ENCODE results near the gene BICRA.
"Not testable (repeated sequence)": the region's sequence is repeated elsewhere in the genome, so short reads cannot be mapped to it uniquely, and the experiment has no call there.

BICRA gene

DNA sequence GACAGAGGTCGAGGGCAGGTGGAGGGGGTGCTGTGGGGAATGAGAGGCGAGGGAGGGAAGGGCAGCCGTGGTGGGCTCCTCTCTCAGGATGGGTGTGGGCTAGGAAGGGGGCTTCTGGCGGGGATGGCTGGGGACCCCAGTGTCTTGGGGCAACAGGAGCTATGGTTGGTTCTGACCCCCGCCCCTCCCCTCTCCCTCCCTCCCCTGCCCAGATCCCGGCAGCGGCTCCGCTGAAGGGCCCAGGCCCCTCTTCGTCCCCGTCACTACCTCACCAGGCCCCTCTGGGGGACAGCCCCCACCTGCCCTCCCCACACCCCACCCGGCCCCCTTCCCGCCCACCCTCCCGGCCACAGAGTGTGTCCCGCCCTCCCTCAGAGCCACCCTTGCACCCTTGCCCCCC lies 85.0 kb downstream of the BICRA start:
- DNase-seq (ENCODE audit: low spot score): no peak

DNA sequence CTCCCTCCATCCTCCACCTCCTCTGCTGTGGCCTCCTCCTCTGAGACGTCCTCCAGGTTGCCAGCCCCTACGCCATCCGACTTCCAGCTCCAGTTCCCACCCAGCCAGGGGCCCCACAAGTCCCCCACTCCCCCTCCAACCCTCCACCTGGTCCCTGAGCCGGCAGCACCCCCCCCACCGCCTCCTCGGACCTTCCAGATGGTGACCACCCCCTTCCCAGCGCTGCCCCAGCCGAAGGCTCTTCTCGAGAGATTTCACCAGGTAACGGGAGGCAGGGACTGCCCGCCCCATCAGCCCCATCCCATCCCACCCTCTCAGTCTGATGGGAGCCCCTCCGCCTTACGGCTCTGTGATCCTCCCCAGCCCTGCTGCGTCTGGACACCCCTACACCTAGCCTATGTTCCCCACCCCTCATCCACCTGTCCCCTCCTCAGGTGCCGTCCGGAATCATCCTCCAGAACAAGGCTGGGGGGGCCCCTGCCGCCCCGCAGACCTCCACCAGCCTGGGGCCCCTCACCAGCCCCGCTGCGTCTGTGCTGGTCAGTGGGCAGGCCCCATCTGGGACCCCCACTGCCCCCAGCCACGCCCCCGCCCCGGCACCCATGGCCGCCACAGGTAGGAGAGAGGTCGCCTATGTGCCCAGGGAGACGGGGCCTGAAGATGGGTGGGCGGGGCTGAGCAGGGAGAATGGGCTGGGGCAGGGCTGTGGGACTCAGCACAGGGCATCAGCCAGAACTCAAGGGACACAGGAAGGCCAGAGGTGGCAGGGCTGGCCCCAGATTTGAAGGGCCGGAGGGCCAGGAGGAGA lies 85.7 kb downstream of the BICRA start:
- DNase-seq (ENCODE audit: low spot score): no peak

DNA sequence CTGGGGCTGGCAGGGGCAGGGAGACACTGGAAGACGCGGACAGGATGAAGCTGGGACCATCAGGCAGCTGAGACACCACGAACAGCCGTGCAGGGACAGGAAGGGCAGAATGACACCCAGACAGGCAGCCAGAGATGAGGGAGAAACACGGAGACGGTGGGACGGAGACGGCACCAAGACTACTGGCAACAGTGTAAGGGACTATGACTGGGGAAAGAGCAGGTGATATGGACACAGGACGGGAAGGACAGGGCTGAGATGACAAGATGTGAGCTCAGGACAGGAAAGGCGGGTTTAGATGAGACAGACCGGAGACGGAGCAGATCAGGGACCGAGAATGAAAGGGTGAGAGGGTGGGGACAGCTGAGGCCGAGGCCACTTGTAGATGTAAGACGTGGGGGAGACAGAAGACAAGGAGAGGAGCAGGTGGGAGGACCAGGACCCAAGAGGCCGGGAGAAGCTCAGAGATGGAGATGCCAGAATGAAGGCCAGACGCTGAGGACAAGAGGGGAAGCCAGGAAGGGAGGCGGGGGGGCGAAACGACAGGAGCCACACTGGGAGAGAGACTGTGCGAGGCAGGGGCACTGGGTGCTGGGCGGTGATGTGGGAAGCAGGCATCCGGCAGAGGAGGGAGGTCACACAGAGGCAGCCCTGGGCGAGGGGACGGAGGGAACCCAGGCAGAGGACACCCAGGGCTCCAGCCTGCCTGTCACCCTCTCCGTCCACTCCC lies 86.8 kb downstream of the BICRA start:
- DNase-seq (ENCODE audit: low spot score): no peak

DNA sequence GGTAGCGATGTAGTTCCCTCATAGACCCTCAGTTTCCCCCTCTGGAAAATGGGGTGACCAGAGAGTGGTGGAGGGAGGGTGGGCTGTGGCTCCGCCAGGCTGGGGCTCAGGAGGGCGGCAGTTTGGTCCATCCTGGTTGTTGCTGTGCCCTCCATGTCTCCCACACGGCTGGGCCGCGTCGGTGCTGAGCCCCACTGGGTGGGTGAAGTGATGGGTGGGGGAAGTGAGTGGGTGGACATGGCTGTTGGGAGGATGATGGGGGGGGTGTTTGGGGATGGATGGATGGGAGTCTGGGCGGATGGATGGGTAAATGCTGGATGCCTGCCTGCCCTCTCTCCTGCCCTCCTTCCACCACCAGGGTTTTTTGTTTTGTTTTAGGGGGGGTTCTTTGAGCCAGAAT lies 87.7 kb downstream of the BICRA start:
- DNase-seq (ENCODE audit: low spot score): no peak

DNA sequence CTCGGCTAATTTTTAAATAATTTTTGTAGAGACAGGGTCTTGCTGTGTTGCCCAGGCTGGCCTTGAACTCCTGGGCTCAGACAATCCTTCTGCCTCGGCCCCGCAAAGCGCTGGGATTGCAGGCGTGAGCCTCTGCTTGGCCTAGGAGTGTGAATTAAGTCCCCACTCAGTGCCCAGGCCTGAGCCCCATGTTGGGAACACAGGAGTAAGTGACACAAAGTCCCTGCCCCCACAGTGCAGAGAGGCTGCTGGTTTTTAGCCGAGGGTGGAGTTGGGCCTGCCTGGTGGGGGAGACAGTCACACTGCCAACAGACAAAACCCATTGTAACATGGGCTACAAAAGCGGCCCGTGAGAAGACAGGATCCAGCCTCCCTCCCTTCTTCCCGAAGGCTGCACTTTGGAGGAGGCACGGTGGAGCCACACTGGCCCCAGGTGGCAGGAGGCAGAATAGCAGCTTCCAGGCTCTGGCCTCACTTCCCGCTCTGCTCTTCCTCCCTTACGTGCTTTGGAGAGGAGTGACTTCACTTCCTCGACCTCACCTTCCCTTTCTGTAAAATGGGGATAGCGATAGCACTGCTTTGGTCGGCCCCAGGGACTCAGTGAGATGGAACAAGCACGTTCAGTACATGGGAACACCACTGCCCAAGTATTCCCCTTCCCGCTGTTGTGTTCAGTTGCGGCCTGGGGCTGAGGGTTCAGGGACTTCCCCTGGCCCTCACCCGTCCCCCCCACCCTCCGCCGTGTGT lies 89.1 kb downstream of the BICRA start:
- peak; percentile 66 for DNase-seq (ENCODE audit: low spot score)

DNA sequence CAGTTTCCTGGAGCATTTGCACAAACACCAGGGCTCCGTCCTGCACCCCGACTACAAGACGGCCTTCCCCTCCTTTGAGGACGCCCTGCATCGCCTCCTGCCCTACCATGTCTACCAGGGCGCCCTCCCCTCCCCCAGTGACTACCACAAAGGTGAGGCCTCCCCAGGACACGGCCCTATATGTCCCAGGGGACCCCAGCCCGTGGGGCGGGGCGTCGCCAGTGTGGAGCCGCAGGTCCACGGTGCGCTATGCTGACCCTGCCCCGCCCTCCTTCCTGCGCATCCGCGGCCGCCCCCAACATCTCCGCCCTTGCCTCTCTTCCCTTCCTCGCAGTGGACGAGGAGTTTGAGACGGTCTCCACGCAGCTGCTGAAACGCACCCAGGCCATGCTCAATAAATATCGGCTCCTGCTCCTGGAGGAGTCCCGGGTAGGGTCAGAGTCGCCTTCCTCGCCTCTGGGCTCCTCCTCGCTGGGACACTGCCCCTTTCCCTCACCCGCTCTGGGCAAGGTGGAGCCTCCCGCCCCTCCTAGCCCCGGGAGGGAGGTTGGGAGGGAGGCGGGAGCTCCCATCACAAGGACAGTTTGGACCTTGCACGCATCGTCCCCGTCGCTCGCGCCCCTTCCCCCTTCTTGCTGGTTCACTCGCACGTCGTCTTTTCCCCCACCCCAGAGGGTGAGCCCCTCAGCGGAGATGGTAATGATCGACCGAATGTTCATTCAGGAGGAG lies 89.9 kb downstream of the BICRA start:
- DNase-seq (ENCODE audit: low spot score): no peak

DNA sequence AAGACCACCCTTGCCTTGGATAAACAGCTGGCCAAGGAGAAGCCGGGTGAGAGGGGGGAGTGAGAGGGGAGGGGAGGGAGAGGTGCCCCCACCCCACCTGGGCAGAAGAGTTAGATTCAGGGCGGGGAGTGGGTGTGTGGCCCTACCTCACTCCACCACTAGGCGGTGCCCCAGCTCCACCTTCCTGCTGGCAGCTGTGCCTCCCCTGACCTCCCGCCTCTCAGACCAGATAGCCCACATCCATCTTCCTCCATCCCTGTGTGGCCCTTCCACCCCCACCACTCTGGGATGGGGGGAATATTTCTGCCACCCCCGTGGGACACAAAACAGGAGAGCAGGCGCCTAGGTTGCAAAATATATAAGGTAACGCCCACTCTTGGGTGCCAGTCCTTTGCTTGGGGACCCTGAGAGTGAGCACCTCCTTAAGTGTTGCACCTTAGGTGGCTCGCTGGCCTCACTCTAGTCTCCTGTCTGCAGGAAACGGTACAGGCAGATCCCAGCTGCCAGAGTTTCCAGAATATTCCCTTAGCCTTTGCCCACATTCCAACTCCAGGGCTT lies 90.5 kb downstream of the BICRA start:
- peak; percentile 50 for DNase-seq (ENCODE audit: low spot score)

DNA sequence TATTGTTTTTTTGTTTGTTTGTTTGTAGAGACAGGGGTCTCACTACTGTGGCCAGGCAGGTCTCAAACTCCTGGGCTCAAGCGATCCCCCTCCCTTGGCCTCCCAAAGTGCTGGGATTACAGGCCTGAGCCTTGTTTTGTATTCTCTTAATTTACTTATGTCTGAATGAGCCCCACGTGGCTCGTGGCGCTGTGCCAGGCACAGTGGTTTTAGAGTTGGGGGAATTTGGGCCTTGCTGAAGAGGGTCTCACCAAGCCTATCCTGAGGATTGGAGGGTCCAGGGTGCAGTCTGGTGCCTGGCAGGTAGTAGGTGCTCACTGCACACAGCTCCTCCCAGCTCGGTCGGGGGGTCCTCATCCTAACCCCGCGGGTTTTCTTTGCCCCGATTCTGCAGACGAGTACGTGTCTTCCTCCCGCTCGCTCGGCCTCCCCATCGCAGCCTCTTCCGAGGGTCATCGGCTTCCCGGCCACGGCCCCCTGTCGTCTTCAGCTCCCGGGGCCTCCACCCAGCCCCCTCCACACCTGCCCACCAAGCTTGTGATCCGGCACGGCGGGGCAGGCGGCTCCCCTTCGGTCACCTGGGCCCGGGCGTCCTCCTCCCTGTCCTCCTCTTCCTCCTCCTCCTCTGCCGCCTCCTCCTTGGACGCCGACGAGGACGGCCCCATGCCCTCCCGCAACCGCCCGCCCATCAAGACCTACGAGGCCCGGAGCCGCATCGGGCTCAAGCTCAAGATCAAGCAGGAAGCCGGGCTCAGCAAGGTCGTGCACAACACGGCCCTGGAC lies 92.2 kb downstream of the BICRA start:
- DNase-seq (ENCODE audit: low spot score): no peak

DNA sequence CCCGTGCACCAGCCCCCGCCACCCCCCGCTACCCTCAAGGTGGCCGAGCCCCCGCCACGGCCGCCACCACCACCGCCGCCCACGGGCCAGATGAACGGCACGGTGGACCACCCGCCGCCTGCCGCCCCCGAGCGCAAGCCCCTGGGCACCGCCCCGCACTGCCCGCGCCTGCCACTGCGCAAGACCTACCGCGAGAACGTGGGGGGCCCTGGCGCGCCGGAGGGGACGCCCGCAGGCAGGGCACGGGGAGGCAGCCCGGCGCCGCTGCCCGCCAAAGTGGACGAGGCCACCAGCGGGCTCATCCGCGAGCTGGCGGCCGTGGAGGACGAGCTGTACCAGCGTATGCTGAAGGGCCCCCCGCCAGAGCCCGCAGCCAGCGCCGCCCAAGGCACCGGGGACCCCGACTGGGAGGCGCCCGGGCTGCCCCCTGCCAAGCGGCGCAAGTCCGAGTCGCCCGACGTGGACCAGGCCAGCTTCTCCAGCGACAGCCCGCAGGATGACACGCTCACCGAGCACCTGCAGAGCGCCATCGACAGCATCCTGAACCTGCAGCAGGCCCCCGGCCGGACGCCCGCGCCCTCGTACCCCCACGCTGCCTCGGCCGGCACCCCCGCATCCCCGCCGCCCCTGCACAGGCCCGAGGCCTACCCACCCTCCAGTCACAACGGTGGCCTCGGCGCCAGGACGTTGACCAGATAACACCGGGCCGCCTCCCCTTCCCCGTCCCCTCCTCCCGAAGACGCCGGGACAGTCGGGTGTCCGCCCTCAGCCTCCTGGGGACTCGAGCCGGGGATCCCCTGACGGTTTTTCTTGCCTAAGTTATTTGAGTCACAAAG lies 93.0 kb downstream of the BICRA start:
- DNase-seq (ENCODE audit: low spot score): no peak

DNA sequence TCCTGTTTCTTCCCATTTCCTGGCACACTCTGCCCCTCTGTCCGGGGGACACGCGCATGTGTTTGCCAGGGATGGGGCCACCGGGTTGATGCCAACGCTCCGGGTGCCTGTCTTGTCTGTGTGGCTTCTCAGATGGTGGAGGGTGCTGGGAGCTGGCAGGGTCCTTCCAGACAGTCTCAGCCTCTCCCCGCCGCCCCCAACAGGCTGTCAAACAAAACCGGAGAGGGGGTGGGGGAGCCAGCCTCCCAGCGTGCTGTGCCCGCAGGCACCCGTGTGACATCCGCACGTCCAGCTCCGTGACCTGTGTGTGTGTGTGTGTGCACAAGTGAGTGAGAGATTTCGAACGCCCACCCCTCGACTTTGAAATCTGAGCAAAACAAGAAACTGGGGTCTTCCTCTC lies 93.7 kb downstream of the BICRA start:
- DNase-seq (ENCODE audit: low spot score): no peak

DNA sequence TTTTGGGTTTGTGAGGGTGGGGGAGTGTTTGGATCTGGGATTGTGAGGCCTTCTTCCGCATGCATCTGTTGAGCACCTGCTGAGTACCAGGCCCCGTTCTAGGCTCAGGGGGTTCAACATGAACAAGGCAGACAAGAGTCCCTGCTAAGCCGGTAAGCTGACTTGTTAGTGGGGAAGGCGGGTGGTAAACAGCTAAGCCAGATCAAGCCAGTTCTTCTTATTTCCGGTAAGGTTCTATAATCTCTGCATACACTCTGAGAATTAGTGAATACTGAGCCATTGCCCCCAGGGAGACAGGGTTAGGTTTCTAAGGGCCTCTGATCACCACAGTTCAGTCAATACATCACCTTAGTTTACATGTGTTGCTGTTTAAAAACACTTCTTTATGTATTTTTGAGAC lies 94.4 kb downstream of the BICRA start:
- no peak for DNase-seq (ENCODE audit: low spot score)

DNA sequence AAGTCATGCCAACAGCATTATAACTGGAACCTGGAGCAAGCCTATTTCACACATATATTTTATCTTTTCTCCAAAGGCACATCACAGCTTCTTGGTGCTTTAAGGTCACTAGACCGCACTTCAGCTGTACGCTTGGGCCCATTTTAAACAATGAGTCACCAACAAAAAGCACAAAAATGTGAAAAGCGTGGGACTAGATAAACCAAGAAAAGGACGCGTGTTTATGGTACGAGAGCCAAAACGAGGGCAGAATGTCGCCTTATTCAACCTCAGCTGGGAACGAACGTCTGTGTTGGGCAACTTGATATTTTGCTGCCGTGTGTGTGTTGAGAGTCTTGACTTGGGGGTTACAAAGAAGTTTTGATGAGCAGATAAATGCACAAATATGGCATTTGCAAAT lies 95.1 kb downstream of the BICRA start:
- no peak for DNase-seq (ENCODE audit: low spot score)

DNA sequence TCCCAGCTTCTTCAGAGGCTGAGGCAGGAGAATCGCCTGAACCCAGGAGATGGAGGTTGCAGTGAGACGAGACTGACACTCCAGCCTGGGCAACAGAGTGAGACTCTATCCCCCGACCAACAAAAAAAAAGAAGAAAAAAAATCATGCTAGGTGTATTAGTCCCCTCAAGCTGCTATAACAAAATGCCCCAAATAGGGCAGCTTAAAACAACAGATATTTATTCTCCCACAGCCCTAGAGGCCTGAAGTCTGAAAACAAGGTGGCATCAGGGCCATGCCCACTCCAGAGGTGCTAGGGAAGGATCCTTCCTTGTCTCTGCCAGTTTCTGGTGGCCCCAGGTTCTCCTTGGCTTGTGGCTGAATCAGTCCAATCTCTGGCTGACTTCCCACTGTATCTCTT lies 95.7 kb downstream of the BICRA start:
- no peak for DNase-seq (ENCODE audit: low spot score)

DNA sequence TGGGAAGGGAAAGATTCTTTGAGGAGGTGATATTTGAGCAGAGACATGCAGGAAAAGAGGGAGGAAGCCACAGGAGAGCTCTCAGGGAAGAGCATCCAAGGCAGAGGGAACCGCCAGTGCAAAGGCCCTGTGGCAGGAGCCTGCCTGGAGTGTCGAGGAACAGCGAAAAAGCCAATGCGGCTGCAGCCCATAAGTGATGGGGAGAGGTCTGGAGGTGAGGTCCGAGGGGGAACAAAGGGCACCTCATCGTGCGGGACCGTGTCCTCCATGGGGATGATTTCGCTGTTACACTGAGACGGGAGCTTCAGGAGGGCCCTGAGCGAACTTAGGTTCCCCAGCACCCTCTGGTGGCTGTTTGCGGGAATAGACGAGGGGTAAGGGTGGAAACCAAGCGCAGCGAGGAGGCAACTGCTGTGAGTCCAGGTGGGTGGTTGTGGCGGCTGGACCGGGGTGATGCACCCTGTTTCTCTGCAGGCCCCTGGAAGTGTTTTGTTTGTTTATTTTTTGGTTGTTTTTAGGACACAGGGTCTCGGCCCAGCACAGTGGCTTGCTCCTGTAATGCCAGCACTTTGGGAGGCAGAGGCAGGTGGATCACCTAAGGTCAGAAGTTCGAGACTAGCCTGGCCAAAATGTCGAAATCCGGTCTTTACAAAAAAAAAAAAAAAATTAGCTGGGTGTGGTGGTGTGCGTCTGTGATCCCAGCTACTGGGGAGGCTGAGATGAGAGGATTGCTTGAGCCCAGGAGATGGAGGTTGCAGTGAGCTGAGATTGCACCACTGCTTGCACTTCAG lies 98.4 kb downstream of the BICRA start:
- peak; percentile 67 for DNase-seq (ENCODE audit: low spot score)

DNA sequence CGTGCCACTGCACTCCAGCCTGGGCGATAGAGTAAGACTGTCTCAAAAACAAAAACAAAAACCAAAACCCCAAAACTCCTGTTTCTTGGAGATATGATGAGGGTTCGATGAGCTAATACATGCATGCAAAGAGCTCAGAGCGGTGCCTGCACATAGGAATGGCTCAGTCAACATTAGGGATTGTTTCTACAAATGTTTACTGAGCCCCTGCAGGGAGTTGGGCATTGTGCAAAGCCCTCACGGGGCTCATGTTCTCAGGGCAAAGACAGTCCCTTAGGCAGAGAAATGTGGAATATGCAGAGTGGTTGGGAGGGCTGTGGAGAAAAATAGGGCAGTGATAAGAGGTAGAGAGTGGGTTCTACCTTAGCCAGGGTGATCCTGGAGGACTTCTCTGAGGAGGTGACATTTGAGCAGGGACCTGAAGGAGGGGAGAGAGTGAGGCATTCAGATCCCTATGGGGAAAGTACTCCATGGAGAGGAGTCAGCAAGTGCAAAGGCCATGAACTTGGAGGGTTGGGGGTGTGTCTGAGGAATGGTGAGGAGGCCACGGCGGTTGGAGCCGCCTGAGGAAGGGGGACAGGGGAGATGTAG lies 102.8 kb downstream of the BICRA start:
- no peak for DNase-seq (ENCODE audit: low spot score)

DNA sequence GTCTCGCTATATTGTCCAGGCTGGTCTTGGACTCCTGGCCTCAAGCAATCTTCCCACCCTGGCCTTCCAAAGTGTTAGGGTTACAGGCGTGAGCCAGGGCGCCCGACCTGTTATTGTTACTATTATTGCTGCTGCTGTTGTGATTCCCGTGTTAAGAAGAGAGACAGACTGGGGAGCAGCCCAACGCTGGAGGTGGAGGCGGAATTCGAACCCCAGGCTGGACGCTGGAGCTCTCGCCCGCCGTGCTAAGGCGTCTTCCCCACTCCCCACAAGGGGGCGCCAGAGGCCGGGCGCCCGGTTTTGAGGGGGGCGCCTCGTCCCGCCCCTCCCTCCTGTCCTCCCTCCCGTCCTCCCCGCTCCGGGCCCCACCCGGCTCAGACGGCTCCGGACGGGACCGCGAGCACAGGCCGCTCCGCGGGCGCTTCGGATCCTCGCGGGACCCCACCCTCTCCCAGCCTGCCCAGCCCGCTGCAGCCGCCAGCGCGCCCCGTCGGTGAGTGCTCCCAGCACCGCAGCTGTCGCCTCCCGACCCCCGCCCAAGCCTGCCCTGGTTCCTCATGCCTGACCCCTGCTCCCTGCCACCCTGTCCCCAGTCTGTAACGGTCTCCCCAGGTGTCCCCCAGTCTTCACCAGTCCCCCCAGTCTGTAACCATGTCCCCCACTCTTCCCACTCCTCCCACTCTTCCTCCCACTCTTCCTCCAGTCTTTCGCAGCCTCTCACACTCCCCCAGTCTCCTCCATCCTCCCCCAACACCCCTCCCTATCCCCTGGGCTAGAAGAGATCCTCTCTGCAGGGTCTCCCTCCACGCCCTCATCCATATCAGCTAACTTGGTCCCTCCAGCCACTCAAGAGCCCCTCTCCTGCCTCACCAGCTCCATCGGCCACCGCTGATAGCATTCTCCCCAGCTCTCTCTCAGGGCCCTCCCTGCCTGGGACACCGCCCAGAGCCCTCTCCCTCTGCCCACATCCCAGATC lies 104.4 kb downstream of the BICRA start, which contains the start of gene EHD2:
EHD2 (plus strand) TSS at position 377 of the 976 bp plus-strand sequence. CDS start 3,191 bp downstream, outside the sequence.
- DNase-seq (ENCODE audit: low spot score): peak; percentile 58

DNA sequence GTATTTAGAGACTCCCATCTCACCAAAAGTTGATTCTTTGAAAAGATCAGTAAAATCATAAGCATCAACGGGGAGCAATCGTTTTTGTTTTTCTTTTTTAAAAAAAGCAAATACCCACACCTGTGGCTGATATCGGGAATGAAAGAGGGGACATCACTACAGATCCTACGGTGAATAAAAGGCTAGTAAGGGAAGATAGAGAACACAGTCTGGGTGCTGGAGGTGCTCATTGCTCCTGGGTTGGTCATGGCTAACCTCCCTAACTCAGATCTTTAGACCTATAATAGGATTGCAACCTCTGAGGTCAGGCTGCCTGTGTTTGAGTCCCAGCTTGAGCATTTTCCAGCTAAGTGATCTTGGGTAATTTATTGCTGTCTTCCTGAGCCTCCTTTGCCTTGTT lies 105.4 kb downstream of the BICRA start:
- DNase-seq (ENCODE audit: low spot score): no peak

DNA sequence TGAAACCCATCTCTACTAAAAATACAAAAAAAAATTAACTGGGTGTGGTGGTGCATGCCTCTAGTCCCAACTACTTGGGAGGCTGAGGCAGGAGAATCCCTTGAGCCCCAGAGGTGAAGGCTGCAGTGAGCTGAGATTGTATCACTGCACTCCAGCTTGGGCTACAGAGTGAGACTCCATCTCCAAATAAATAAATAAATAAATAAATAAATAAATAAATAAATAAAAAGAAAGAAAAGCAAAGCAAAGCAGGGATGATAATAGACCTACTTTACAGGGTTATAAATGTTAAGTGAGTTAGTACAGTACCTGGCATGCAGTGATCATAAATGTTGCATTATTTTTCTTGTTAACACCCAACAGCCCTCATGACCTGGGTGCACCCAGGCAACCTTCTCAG lies 105.9 kb downstream of the BICRA start:
- DNase-seq (ENCODE audit: low spot score): not testable (repeated sequence)
